ENCODE results near the gene CNTROB.

GRCh38 chr17:7992924-7993323 lies 60.9 kb downstream of the CNTROB start:
- TF ChIP-seq POLR2A (IDR thresholded peaks at IDR 0.05), result no peak
- TF ChIP-seq, protein P1, sequence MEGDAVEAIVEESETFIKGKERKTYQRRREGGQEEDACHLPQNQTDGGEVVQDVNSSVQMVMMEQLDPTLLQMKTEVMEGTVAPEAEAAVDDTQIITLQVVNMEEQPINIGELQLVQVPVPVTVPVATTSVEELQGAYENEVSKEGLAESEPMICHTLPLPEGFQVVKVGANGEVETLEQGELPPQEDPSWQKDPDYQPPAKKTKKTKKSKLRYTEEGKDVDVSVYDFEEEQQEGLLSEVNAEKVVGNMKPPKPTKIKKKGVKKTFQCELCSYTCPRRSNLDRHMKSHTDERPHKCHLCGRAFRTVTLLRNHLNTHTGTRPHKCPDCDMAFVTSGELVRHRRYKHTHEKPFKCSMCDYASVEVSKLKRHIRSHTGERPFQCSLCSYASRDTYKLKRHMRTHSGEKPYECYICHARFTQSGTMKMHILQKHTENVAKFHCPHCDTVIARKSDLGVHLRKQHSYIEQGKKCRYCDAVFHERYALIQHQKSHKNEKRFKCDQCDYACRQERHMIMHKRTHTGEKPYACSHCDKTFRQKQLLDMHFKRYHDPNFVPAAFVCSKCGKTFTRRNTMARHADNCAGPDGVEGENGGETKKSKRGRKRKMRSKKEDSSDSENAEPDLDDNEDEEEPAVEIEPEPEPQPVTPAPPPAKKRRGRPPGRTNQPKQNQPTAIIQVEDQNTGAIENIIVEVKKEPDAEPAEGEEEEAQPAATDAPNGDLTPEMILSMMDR (IDR thresholded peaks at IDR 0.05), result no peak
